Epithelial cell of esophagus (primary cell): ENCODE measurements around the gene MCAT.
"Not testable (repeated sequence)": the region's sequence is repeated elsewhere in the genome, so short reads cannot be mapped to it uniquely, and the experiment has no call there.

Experiments used
- DNase-seq: peaks from one replicate; pipeline ENCODE4 v3.0.0; 2010; ENCODE audit warnings: low read depth
- H3K4me3 ChIP-seq: 2 replicates; pipeline ENCODE4 v1.5.1; 2011; ENCODE audit warnings: mild to moderate bottlenecking, low read length, control low read depth
- CTCF ChIP-seq: IDR thresholded peaks from 2 replicates; pipeline ENCODE4 v1.5.1; 2011; ENCODE audit warnings: low read depth, mild to moderate bottlenecking, low read length, control low read depth, inconsistent platforms; ENCODE audit not compliant: insufficient read depth; ENCODE audit errors: missing control alignments

MCAT gene

GRCh38 chr22:43110927-43111623, 32.1 kb downstream of the MCAT start:
- peak overlapping the region; percentile 59 for H3K4me3 ChIP-seq
- TF ChIP-seq CTCF = no peak
- peak; percentile 59 for DNase-seq

DNA sequence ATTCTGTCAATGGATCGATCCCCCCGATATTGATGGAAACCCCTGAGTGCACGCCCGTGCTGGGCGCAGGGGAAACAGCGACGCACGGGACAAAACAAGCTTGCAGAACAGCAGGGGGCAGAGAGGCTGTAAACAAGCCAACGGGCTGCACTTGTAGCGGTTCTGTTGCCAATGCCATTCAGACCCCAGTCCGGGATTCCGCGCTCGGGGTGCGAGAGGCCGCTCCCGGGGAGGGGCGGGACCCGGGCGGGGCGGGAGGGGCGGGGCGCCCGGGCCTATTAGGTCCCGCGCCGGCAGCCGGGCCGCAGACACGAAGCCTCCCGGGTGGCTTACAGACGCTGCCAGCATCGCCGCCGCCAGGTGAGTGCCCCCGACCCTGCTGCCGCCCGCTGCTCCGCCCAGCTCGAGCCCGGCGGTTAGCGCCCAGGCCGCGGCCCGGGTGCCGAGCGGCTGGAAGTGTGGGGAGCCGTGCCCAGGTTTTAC, 32.7 kb downstream of the MCAT start, which contains the start of gene BIK:
BIK (plus strand) TSS at position 307 of the 483 bp plus-strand sequence. CDS start 13,273 bp downstream, outside the sequence.
- H3K4me3 ChIP-seq = peak within 1 kb of the TSS; percentile 59
- peak; percentile 27 for TF ChIP-seq CTCF
- DNase-seq = peak; percentile 53

- TF ChIP-seq CTCF = no peak
- peak overlapping the region; percentile 59 for H3K4me3 ChIP-seq
- DNase-seq = no peak
Observed at GRCh38 chr22:43109921-43110443, 33.2 kb downstream of the MCAT start.

DNA sequence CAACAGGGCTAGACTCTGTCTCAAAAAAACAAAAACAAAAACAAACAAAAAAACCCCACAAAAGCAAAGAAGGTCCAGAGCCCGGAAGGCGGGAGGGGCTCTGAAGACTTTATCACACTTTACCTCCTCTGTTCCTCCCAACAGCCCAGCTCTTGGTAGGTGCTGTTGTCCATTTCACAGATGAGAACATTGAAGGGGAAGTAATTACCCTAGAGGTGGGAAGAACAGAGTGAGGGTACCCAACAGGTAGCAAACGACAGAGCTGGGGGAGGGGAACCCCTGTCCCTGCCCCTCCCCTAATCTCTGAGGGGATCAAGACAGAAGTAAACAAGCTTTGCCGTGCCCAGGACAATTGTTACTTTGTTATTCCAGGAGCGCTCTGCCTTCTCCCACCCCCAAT, 33.7 kb downstream of the MCAT start:
- no peak for DNase-seq
- TF ChIP-seq CTCF = no peak
- H3K4me3 ChIP-seq = no peak overlapping the region

GRCh38 chr22:43106302-43106701, 36.9 kb downstream of the MCAT start:
- no peak for DNase-seq
- no peak for TF ChIP-seq CTCF
- no peak overlapping the region for H3K4me3 ChIP-seq

- H3K4me3 ChIP-seq, DNase-seq: not testable (repeated sequence)
Observed at GRCh38 chr22:43104950-43105349, 38.2 kb downstream of the MCAT start.

DNA sequence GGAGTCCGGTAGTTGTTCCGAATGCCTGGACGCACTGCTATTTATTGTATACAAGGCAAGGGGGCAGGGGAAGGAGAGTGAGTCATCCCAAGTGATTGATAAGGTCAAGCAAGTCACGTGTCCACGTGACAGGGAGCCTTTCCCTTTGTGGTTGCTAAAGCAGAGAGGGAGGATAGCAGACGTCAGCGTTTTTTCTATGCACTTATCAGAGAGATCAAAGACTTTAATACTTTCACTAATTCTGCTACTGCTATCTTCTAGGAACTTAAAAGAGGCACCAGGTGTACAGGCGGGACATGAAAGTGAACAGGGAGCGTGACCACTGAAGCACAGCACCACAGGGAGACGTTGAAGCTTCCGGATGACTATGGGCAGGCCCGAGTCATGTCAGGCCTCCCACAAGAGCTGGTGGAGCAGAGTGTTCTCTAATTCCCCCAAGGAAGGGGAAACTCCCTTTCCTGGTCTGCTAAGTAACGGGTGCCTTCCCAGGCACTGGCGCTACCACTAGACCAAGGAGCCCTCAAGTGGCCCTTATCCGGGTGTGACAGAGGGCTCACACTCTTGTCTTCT, 39.1 kb downstream of the MCAT start:
- H3K4me3 ChIP-seq, DNase-seq: not testable (repeated sequence)

DNA sequence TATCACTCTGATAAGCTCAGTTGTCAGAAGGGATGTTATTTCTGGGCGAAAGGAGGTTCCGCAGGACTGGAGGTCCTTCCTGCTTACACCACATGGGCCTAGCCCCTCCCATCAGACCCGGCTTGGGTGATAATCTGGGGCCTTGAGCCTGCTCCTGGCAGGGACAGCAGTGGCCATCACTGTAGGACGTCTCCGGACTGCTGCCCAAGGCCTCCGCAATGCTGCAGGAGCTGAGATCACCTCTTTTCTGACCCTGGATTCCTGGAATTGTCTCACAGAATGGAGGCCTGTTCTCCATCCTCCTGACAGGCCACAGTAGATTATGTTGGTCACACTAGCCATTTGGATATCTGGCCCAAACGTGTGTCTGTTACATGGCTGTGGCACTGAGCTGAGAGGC, 41.9 kb downstream of the MCAT start:
- DNase-seq = no peak
- no peak for TF ChIP-seq CTCF
- H3K4me3 ChIP-seq = no peak overlapping the region
